Dendritic cell treated with granulocyte-macrophage colony-stimulating factor and Interleukin-4, amounts not matched to agents 40 ng/mL and 50 ng/mL, for 4 days (primary cell): Measurements from ENCODE around the gene GAS2L2.
"Not testable (repeated sequence)": the region's sequence is repeated elsewhere in the genome, so short reads cannot be mapped to it uniquely, and the experiment has no call there.

Experiments
- H3K27ac Mint-ChIP-seq: one replicate; pipeline ENCODE4 v1.8.0; 2022; ENCODE audit warnings: mild to moderate bottlenecking, mixed read lengths
- H3K27me3 Mint-ChIP-seq: one replicate; pipeline ENCODE4 v1.8.0; 2022; ENCODE audit warnings: mild to moderate bottlenecking, mixed read lengths
- H3K36me3 Mint-ChIP-seq: one replicate; pipeline ENCODE4 v1.8.0; 2022; ENCODE audit warnings: low read depth, mixed read lengths
- H3K4me1 Mint-ChIP-seq: one replicate; pipeline ENCODE4 v1.8.0; 2022; ENCODE audit warnings: low read depth, mixed read lengths
- H3K4me3 Mint-ChIP-seq: one replicate; pipeline ENCODE4 v1.8.0; 2022; ENCODE audit warnings: mild to moderate bottlenecking, moderate library complexity, mixed read lengths
- H3K9me3 Mint-ChIP-seq: one replicate; pipeline ENCODE4 v1.8.0; 2022; ENCODE audit warnings: mixed read lengths
- intact Hi-C: fragments of 100-400 bp; cut with micrococcal nuclease; formaldehyde crosslinking; loops from one replicate; pipeline ENCODE4 v1.15.0; 2022

Gene GAS2L2

DNA sequence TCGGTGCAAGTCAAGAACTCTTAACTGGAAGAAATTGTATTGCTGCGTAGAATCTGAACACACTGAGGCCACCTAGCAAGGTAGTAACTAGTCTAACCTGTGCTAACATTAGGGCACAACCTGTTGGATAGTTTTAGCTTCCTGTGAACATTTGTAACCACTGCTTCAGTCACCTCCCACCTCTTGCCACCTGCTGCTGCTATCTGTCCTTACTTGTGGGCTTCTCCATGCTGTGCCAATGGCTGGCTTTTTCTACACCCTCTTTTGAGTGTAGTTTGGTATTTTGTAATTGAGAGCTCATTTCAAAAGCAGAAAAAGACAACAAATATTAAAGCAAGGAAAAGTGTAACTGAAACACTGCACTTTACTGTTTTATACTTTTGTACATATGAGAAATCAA, 29.3 kb downstream of the GAS2L2 start:
- intact Hi-C loops: no loop called here
- no peak overlapping the region for H3K4me3 Mint-ChIP-seq
- H3K9me3 Mint-ChIP-seq: no peaks in the 10 kb centered on the region
- H3K4me1 Mint-ChIP-seq: peaks cover 9% of the 10 kb centered on the region
- H3K27me3 Mint-ChIP-seq: no peaks in the 10 kb centered on the region
- no peak overlapping the region for H3K27ac Mint-ChIP-seq
- H3K36me3 Mint-ChIP-seq: peaks cover 84% of the 10 kb centered on the region

DNA sequence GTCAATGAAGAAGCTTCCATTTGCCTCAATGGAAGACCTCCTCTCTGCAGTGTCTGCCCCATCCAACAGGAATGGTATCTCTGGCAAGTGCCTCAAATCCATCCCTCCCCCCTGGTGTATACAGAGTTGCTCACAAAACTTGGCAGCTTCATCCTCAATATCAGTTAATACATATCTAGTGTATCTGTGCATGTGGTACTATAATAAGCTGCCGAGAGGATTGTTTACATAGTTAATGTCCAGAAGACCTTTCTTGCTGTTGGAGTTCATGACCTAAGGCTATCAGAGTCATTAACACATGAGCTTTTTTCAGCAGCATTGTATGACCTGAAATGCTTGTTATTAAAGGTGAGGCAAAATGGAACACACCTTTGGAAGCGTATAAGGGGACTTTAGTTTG, 35.6 kb downstream of the GAS2L2 start:
- Mint-ChIP-seq H3K9me3 (no peaks in the 10 kb centered on the region), H3K27ac (no peak overlapping the region), H3K4me3 (no peak overlapping the region), H3K27me3 (no peaks in the 10 kb centered on the region), H3K4me1 (no peaks in the 10 kb centered on the region), H3K36me3 (peaks cover 23% of the 10 kb centered on the region)
- intact Hi-C loops: no loop called here

DNA sequence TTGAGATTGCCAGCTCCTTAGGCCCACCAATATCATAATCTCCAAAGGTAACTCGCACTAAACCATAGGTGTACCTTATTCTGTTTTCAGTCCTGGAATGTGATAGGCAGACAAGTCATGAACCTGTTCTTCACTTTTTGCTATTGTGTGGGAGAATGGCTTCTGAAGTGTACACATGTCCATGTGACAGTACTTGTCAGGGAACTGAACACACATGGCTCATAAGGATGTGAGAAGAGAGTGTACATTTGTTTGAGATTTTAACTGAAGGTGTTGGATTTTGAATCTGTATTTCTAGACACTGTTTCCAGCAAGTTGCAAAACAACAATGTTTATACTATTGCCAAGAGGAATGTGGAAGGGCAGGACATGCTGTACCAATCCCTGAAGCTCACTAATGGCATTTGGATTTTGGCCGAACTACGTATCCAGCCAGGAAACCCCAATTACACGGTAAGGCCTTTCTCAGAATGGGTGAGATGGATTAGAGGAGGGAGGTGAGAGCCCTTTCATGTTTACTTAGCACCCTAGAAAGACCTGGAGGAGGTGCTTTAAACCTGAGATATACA, 36.1 kb downstream of the GAS2L2 start:
- intact Hi-C loops: no loop called here
- no peaks in the 10 kb centered on the region for H3K4me1 Mint-ChIP-seq
- peaks cover 19% of the 10 kb centered on the region for H3K36me3 Mint-ChIP-seq
- no peak overlapping the region for H3K27ac Mint-ChIP-seq
- H3K27me3 Mint-ChIP-seq: no peaks in the 10 kb centered on the region
- H3K4me3 Mint-ChIP-seq: no peak overlapping the region
- no peaks in the 10 kb centered on the region for H3K9me3 Mint-ChIP-seq

DNA sequence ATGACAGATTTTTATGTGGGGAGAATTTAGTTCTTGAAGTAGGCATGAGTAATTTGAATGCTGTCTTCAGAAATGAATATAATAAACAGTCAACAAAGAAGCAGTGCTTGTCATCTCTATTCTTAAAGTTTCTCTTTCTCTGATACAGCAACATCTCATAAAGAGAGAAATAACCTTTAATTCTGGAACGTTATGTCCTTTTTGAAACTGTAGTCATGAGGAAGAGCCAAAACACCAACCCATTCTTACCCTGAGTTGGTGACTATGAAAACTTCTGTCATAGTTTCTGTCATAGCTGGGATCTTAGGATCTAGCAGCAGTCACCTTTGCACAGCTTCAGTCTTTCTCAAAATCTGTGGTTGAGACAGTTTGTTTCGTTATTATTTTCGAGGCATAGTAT, 36.9 kb downstream of the GAS2L2 start:
- Mint-ChIP-seq H3K4me3 (no peak overlapping the region), H3K27me3 (no peaks in the 10 kb centered on the region), H3K9me3 (no peaks in the 10 kb centered on the region), H3K36me3 (peaks cover 18% of the 10 kb centered on the region), H3K27ac (no peak overlapping the region), H3K4me1 (no peaks in the 10 kb centered on the region)
- intact Hi-C loops: no loop called here

DNA sequence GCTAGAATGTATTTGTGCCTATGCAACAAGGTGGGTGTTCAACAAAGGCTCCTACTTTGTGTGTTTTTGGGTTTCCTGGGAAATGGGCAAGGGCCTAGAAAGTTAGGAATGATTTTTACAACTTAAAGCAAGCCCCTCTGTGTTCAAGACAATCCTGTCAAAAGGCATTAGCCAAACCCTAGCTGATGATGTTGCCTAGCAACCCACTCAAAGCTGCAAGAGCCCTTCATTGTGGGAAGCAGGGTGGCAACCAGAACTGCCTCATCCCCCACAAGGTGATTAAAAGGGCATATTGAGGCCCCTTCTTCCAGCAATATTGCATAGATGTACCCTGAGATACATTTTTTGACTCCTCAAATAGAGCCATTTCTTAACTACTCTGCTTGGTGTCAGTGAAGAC, 37.6 kb downstream of the GAS2L2 start:
- H3K36me3 Mint-ChIP-seq: peaks cover 20% of the 10 kb centered on the region
- no peak overlapping the region for H3K4me3 Mint-ChIP-seq
- H3K4me1 Mint-ChIP-seq: no peaks in the 10 kb centered on the region
- H3K9me3 Mint-ChIP-seq: no peaks in the 10 kb centered on the region
- H3K27me3 Mint-ChIP-seq: no peaks in the 10 kb centered on the region
- intact Hi-C loops: no loop called here
- H3K27ac Mint-ChIP-seq: no peak overlapping the region

DNA sequence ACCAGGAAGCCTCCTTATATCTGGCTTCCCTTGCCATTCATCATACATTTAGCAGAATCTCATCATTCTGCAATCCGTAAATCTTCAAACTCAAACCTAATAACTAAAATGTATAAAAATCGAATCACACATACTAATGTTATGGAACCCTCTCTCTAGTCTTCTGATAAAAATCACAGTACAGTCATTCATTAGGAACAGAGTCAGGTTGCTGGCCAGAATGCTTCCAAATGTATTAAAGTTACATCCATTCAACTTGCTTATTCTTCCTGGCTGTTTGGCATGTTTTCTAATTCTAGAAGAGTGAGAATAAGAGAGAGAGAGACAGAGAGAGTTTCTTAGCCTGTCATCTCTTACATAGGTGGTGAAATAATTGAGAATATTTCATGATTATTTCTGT, 38.1 kb downstream of the GAS2L2 start:
- peaks cover 20% of the 10 kb centered on the region for H3K36me3 Mint-ChIP-seq
- no peaks in the 10 kb centered on the region for H3K4me1 Mint-ChIP-seq
- H3K27me3 Mint-ChIP-seq: no peaks in the 10 kb centered on the region

DNA sequence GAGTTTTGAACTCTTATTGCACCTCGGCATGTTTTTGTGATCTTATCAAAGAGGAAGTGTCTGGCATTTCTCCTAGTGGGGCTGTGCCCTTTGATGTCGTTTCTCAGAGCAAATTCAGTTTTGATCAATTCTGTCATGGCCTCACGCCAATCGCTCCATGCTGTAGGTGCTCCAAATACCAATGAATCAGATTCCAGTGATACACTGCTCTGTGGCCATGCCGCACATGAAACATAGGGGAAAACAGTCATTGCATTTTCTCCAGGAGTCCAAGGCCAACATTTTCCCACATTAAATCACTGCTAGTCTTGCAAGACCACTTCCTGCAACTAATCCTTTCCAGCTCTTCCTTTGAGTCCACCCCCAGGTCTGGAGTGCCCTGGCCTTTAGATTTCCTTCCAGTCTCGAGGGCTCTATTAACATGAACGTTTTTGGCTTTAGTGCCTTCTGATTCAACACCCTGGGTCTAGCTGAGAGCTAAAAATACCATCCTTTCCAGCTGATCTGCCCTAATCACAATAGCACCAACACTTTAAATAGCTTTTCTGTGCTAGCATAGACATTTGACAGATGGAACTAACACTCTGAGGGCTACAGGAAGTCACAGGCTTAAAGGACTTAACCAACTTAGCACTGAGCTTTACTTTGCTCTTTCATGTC, 39.8 kb downstream of the GAS2L2 start:
- H3K9me3 Mint-ChIP-seq: no peaks in the 10 kb centered on the region
- no peaks in the 10 kb centered on the region for H3K27me3 Mint-ChIP-seq
- no peaks in the 10 kb centered on the region for H3K4me1 Mint-ChIP-seq
- H3K36me3 Mint-ChIP-seq: peaks cover 28% of the 10 kb centered on the region
- intact Hi-C loops: no loop called here
- no peak overlapping the region for H3K4me3 Mint-ChIP-seq
- no peak overlapping the region for H3K27ac Mint-ChIP-seq

More for the DNA sequence above, 38.1 kb downstream of the GAS2L2 start:
- H3K27ac Mint-ChIP-seq: no peak overlapping the region
- intact Hi-C loops: no loop called here
- no peak overlapping the region for H3K4me3 Mint-ChIP-seq
- no peaks in the 10 kb centered on the region for H3K9me3 Mint-ChIP-seq

DNA sequence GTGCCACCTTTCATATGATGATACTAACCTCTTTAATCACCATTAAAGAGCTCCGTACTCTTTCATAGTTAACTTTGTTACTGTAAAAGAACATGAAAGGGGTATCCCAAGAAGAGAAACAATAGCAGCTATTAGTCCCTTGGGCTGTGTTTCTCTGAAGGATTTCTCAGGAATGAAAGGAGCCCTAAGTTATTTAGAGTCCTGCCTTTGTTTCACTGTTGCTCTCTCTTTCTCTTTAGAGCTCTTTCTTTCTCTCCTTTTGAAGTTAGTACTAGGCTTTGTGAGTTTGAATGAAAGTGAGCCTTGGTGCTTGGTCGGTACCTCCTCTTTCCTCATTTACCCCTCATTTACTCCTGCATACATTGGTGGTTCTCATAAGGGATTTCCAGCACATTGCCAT, 42.1 kb downstream of the GAS2L2 start:
- H3K4me1 Mint-ChIP-seq: peaks cover 11% of the 10 kb centered on the region
- no peak overlapping the region for H3K4me3 Mint-ChIP-seq
- peaks cover 28% of the 10 kb centered on the region for H3K36me3 Mint-ChIP-seq
- H3K27me3 Mint-ChIP-seq: no peaks in the 10 kb centered on the region
- no peaks in the 10 kb centered on the region for H3K9me3 Mint-ChIP-seq
- intact Hi-C loops: no loop called here
- no peak overlapping the region for H3K27ac Mint-ChIP-seq

DNA sequence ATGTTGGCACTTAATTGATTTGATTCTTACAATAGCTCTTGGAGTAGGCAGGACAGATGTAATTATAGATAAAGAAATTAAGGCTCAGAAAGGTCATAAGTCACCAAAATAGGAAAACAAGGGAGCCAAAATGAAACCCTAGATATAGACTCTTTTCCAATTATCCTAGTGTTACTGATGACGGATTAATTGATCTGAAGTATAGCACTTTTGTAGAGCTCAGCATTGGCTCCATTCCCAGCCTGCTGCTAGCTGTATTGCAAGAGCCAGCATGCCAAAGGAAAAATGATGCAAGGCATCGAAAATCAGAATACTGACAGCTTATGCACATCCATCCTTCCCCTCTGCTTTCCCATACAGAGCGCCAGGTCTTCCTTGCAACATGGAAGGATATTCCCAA, 43.2 kb downstream of the GAS2L2 start:
- Mint-ChIP-seq H3K27me3 (no peaks in the 10 kb centered on the region), H3K27ac (no peak overlapping the region), H3K4me3 (no peak overlapping the region), H3K4me1 (peaks cover 11% of the 10 kb centered on the region), H3K9me3 (no peaks in the 10 kb centered on the region), H3K36me3 (peaks cover 34% of the 10 kb centered on the region)
- intact Hi-C loops: no loop called here

DNA sequence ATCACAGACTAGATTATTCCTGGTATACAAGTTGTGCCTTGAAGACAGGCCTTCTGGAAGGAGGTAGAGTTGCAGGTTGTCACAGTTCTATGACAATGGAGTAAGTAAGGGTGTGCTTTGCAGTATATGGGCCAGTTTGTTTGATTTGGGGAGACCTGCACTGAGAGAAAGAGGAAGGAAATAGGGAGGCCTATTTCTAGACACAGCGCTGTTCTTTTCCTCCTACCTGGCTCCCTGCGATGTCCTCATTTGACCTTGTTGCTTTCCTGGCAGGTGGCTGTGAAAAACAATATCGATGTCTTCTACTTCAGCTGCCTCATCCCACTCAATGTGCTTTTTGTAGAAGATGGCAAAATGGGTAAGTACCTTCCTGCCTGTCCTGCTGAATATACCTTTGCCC, 44.1 kb downstream of the GAS2L2 start:
- Mint-ChIP-seq H3K27me3 (no peaks in the 10 kb centered on the region), H3K9me3 (no peaks in the 10 kb centered on the region), H3K4me3 (no peak overlapping the region), H3K27ac (no peak overlapping the region), H3K4me1 (peaks cover 11% of the 10 kb centered on the region), H3K36me3 (peaks cover 34% of the 10 kb centered on the region)
- intact Hi-C loops: no loop called here

DNA sequence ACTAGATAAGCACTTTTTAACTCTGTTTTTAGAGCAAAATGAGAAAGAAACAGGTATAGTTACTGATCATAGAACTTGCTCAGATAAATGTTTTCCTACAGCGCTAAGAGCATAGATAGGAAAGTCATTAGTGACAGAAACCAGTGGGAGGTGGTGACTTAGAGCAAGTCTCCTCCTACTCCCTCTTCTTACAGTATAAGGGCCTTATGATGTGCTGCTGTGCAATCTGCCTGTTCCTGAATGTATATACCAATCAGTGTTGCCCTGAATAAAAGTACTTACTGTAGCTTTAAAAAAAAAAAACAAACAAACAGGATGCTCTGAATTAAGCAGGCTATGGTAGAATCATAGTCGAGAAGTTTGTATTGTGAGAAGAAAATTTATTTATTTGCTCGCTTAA, 44.9 kb downstream of the GAS2L2 start:
- no peaks in the 10 kb centered on the region for H3K27me3 Mint-ChIP-seq
- no peak overlapping the region for H3K27ac Mint-ChIP-seq
- no peak overlapping the region for H3K4me3 Mint-ChIP-seq
- peaks cover 11% of the 10 kb centered on the region for H3K4me1 Mint-ChIP-seq
- peaks cover 38% of the 10 kb centered on the region for H3K36me3 Mint-ChIP-seq
- intact Hi-C loops: no loop called here
- no peaks in the 10 kb centered on the region for H3K9me3 Mint-ChIP-seq

DNA sequence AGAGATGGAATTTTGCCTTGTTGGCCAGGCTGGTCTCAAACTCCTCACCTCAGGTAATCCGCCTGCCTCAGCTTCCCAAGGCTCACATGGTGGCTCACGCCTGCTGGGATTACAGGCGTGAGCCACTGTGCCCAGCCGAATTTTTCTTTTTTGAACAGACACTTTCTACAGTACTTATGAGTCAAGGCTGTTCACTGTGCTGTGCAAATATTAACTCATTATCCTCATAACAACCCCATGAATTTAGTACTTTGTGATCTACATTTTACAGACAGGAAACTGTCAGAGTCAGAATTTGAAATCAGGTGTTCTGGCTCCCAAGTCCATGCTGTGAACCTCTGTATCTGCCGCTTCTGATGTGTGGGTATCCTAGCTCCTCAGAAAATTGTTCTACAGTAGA, 47.3 kb downstream of the GAS2L2 start:
- Mint-ChIP-seq H3K27me3 (no peaks in the 10 kb centered on the region), H3K9me3 (peaks cover 8% of the 10 kb centered on the region), H3K27ac (no peak overlapping the region), H3K4me1 (peaks cover 11% of the 10 kb centered on the region), H3K36me3 (peaks cover 44% of the 10 kb centered on the region), H3K4me3 (no peak overlapping the region)
- intact Hi-C loops: no loop called here

DNA sequence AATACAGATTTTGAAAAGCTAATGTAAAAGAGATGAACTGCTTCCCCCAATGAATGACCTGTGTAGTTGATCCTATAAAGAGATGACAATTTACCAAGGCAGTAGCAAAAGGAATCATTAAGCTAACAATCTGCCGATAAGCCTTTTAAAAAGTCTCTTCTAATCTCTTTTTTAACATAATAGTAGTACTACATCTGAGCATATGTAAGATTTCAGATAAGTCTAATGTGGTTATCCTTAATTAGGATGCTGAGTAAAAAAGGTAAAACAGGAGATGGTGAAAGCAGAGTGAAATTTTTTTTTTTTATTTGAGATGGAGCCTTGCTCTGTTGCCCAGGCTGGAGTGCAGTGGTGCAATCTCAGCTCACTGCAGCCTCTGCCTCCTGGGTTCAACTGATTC, 47.8 kb downstream of the GAS2L2 start:
- H3K9me3 Mint-ChIP-seq: peaks cover 8% of the 10 kb centered on the region
- H3K4me3 Mint-ChIP-seq: no peak overlapping the region
- H3K27me3 Mint-ChIP-seq: no peaks in the 10 kb centered on the region
- H3K36me3 Mint-ChIP-seq: peaks cover 41% of the 10 kb centered on the region
- H3K27ac Mint-ChIP-seq: no peak overlapping the region
- H3K4me1 Mint-ChIP-seq: peaks cover 11% of the 10 kb centered on the region
- intact Hi-C loops: no loop called here

DNA sequence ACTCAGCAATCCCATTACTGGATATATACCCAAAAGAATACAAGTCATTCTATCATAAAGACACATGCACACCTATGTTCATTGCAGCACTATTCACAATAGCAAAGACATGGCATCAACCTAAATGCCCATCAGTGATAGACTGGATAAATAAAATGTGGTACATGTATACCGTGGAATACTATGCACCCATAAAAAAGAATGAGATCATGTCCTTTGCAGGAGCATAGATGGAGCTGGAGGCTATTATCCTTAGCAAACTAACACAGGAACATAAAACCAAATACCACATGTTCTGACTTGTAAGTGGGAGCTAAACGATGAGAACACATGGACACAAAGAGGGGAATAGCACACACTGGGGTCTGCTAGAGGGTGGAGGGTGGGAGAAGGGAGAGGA, 49.7 kb downstream of the GAS2L2 start:
- H3K9me3 Mint-ChIP-seq, H3K4me3 Mint-ChIP-seq, intact Hi-C loops, H3K27me3 Mint-ChIP-seq, H3K27ac Mint-ChIP-seq: not testable (repeated sequence)
- Mint-ChIP-seq H3K36me3 (peaks cover 32% of the 10 kb centered on the region), H3K4me1 (peaks cover 11% of the 10 kb centered on the region)

DNA sequence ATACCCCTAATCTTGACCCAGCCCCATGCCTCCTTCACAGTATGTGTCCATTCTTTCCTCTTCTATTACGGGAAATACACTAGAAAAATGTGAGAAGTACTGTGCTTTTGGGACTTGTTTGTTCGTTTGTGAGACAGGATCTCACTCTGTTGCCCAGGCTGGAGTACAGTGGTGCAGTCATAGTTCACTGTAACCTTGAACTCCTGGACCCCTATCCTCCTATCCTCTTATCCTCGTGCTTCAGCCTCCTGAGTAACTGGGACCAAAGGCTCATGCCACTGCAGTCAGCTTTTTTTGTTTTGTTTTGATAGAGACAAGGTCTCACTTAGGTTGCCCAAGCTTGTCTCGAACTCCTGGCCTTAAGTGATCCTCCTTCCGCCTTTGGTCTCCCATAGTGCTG, 51.5 kb downstream of the GAS2L2 start:
- Mint-ChIP-seq H3K4me3 (no peak overlapping the region), H3K36me3 (peaks cover 33% of the 10 kb centered on the region), H3K27ac (no peak overlapping the region), H3K27me3 (no peaks in the 10 kb centered on the region), H3K4me1 (no peaks in the 10 kb centered on the region), H3K9me3 (peaks cover 8% of the 10 kb centered on the region)
- intact Hi-C loops: no loop called here
